Stimulated activated CD8-positive, alpha-beta memory T cell treated with anti-CD3 and anti-CD28 coated beads, Interleukin-12 subunit alpha, Interleukin-12 subunit beta, amount 100 ng/mL, for 24 hours (primary cell): ENCODE results near the gene MICU1.
"Not testable (repeated sequence)": the region's sequence is repeated elsewhere in the genome, so short reads cannot be mapped to it uniquely, and the experiment has no call there.

Experiments
- DNase-seq: peaks from one replicate; pipeline ENCODE4 v3.0.0-alpha.2; 2020; ENCODE audit errors: extremely low read depth

Gene MICU1

GRCh38 chr10:72386916-72387586 is 238.8 kb downstream of the MICU1 start:
- DNase-seq: no peak

- DNase-seq: no peak
Observed at GRCh38 chr10:72385724-72386123, 240.2 kb downstream of the MICU1 start.

GRCh38 chr10:72384982-72385381 is 240.9 kb downstream of the MICU1 start:
- not testable (repeated sequence) for DNase-seq

- no peak for DNase-seq
Observed at GRCh38 chr10:72379776-72380175, 246.1 kb downstream of the MICU1 start.

GRCh38 chr10:72379062-72379461 is 246.8 kb downstream of the MICU1 start:
- DNase-seq: no peak

- DNase-seq: no peak
Observed at GRCh38 chr10:72375585-72375984, 250.3 kb downstream of the MICU1 start.

GRCh38 chr10:72375173-72375572 is 250.7 kb downstream of the MICU1 start:
- no peak for DNase-seq

- DNase-seq: no peak
Observed at GRCh38 chr10:72370201-72370722, 255.6 kb downstream of the MICU1 start.

- no peak for DNase-seq
Observed at GRCh38 chr10:72367301-72367960, 258.4 kb downstream of the MICU1 start.

GRCh38 chr10:72365106-72365895 is 260.6 kb downstream of the MICU1 start:
- no peak for DNase-seq

GRCh38 chr10:72364239-72364777 is 261.6 kb downstream of the MICU1 start:
- DNase-seq: peak; percentile 45

GRCh38 chr10:72356987-72357386 is 268.9 kb downstream of the MICU1 start:
- DNase-seq: no peak

- DNase-seq: no peak
Observed at GRCh38 chr10:72356115-72356514, 269.8 kb downstream of the MICU1 start.

GRCh38 chr10:72355214-72355555 is 270.7 kb downstream of the MICU1 start:
- no peak for DNase-seq

GRCh38 chr10:72354356-72355213 is 271.3 kb downstream of the MICU1 start, which contains the start of gene DNAJB12:
DNAJB12 (minus strand) TSS chr10:72354919; CDS start chr10:72354897, 22 bp downstream.
- peak; percentile 66 for DNase-seq

GRCh38 chr10:72353965-72354355 is 271.9 kb downstream of the MICU1 start:
- DNase-seq: no peak

GRCh38 chr10:72353028-72353964 is 272.6 kb downstream of the MICU1 start:
- DNase-seq: no peak

GRCh38 chr10:72351479-72351878 is 274.4 kb downstream of the MICU1 start:
- DNase-seq: no peak

- DNase-seq: no peak
Observed at GRCh38 chr10:72349438-72349837, 276.4 kb downstream of the MICU1 start.

- DNase-seq: no peak
Observed at GRCh38 chr10:72348282-72348681, 277.6 kb downstream of the MICU1 start.
